Stimulated activated CD4-positive, alpha-beta T cell treated with anti-CD3 and anti-CD28 coated beads, TNF-alpha, amount 100 ng/mL, for 1 hour (primary cell): ENCODE data around the gene SULT1C3.

ENCODE experiments used
- DNase-seq, 3 donors: peaks; one replicate each; pipeline ENCODE4 v3.0.0-alpha.2; 2020; ENCODE audit warnings: low read depth in 3 of 3, low spot score in 1 of 3

The SULT1C3 gene

DNA sequence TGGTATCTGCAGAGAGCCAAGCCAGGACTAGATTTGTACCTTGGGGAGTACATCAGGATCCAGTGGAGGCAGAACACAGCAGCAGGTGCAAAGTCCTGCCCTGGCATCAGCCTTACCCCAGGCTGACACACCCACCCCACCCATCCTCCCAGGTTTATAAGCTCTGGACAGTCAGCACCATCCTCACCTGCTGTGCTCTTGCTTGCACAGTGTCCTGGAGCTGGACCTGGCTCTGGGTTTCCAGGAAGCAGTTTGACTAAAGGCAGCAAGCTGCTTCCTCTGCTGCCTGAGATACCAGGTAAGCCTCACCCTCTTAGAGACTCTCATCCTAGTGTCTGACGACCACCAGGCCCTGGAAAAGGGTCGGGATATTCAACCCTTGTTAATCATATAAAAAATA, at the start of gene SULT1C3:
Gene SULT1C3 (plus strand): TSS at position 183 of the 400 bp plus-strand sequence. CDS start 7,227 bp downstream, outside the sequence.
- no peak for DNase-seq

DNA sequence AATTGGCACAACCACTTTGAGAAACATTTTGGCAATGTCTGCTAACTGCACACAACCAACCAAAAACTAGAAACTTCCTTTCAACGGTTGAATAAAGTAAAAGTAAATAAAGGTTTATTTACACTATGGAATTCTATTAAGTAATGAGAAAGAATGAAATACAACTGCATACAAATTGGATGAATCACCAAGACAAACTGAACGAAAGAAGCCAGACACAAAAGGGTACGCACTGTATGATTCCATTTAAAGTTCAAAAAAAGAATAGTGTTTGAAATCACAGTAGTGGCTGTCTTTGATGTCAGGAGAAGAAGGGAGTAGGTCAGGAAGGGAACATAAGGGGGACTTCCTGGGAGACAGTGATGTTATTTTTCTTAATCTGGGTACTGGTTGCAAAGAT, 46.5 kb upstream of the SULT1C3 start:
- no peak for DNase-seq

DNA sequence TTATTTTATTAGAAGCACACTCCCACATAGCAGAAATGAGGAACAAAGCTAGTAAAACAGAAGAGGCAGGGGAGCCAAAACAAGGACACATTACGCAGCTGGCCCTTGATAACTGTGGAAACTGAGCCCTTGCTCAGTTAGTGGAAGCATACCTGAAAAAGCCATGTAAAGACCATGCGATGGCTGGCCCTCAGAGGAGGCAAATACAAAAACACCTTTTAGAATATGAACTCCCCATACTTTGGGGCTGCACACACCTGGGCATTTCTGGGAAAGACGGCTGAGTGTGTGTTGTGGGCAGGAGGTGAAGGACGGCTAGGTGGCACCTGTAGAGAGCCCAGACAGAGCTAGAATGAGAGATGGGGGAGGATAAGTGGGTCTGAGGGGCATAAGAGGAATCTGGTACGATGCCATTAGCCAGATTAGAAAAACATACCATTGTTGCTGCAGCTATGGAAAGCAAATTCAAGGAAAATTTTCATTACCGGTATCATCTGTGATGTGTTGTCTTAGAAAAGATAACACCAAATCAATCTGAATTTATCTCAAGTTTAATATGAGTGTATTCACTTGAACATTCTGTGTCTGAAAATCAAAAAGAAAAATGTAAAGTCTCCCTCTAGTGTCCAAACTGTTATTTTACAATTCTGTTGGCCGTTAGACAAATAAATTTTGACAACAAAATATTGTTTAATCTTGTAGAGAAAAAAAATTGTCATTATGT, 45.2 kb upstream of the SULT1C3 start:
- no peak for DNase-seq

DNA sequence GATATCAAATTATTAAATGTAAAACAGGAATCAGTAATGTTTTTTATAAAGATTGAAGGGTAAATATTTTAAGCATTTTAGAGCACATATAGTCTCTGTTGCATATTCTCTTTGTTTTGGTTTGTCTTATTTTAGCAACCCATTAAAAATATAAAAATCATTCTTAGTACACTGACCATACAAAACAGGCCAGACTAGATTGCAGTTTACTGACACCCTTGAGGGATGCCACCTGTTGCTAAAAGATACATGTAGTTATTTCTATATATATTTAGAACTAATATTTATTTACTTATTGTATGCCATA, 44.7 kb upstream of the SULT1C3 start:
- no peak for DNase-seq

DNA sequence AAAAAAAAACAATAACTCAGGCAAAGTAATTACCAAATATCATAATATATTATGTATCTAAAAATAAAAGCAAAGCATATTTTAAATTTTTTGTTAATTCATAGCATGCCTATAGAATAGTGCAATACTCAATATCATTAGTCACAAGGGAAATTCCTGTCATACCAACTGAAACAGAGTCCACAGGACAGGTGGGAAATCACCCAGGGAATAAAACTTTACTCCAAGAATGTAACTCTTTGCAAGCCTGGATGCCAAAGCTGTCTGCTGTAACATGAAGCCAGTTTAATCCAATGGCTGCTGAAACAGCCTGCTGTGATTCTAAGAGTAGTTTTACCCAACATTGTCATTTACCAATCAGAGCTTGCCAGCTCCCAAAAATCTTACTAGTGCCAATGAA, 40.0 kb upstream of the SULT1C3 start:
- no peak for DNase-seq

DNA sequence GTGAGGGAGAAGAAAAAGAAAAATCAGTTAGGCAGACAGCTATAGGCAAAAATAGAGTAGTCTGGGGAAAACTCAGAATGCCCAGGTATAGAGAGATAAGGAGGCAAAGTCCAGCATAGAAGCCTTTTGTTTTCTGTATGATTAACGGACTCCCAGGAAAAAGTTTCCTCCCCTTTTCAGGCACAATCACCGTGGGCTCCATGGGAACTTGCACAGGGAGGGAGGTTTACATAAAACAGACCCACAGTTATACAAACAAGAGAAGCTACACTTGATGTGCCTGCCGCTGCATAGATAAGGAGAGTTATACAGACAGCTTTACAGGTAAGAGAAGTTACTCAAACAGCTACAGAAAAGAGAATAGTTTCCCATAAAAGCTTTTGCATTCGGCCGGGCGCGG, 39.2 kb upstream of the SULT1C3 start:
- DNase-seq = no peak

DNA sequence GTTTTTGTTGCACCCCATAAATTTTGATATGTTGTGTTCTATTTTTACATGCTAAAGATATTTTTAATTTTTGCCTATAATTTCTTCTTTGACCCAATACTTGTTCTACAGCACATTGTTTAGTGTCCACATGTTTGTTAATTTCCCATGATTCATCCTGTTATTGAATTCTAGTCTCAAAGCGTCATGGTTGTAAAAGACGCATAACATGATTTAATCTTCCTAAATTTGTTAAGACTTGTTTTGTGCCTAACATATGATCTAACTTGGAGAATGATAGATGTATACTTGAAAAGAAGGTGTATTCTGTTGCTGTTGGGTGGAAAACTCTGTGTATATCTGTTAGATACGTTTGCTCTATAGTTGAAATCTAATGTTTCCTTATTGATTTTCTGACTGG, 27.1 kb upstream of the SULT1C3 start:
- DNase-seq = no peak

DNA sequence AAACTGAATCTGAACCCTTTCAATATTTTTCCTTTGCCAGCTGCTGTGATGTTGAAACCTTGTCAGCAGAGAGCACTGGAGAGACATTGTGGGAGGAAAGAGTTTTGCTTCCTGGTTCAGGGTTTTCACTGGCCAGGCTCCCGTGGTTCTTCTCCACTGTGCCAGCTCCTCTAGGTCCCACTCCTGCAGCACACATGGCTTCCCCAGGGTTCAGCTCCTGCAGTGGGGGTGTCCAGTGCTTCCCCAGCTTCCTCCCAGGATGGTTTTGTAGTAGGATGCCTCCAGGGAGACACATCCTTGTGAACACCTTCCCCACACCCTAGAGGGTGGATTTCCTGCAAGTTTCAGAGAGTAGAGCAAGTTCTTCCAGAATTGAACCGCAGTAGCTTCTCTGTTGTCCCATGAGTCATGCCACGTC, 24.0 kb upstream of the SULT1C3 start:
- no peak for DNase-seq

DNA sequence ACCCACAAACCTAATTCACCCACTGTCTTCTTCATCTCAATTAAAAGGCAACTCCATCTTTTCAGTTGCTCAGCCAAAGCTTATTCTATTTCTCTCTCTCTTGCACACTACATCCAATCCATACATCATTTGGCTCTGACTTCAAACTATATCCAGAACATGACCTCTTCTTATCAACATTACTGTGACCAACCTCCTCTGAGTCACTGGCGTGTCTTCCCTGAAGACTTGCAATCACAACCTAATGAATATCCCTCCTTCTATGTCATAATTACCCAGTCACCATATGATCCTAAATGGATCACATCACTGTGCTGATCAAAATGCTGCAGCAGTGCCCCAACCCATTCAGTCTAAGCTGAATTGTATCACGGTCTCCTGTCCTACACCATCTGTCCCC, 22.6 kb upstream of the SULT1C3 start:
- no peak for DNase-seq

DNA sequence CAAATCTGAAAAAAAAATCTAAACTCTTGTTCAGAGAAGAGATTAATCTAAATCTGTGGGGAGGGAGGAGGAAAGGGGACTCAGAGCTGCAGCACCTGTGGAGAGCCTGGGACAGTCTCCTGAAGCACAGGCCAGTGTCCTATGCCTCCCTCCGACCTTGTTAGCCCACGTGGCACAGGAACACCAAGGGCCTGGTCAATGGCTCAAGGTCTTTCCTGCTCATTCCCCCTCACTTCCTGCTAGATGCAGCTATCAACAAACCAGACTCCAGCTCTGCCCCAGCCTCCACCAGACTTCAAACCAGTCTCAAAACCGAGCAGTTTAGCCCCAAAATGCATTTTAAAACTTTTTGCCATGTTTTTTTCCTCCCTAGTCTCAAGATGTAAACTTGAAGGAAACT, 20.1 kb upstream of the SULT1C3 start:
- DNase-seq = no peak

DNA sequence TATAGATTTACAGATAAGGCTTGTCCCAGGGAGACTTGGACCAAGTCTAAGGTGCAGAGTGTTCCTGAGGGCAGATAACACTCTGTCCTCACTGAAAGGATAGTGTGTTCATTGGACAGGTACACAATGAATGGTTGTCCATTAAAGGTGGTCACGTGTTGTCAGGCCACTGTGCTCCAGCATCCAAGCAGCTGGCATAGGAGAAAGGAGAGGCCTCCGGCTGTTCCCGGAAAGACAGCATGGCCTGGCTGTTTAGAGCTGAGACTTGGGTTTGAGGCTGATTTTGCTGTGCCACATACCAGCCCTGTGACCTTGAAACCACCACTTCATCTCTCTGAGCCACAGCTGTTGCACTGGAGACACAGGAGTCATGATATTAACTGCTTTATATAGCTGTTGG, 19.6 kb upstream of the SULT1C3 start:
- DNase-seq = no peak

DNA sequence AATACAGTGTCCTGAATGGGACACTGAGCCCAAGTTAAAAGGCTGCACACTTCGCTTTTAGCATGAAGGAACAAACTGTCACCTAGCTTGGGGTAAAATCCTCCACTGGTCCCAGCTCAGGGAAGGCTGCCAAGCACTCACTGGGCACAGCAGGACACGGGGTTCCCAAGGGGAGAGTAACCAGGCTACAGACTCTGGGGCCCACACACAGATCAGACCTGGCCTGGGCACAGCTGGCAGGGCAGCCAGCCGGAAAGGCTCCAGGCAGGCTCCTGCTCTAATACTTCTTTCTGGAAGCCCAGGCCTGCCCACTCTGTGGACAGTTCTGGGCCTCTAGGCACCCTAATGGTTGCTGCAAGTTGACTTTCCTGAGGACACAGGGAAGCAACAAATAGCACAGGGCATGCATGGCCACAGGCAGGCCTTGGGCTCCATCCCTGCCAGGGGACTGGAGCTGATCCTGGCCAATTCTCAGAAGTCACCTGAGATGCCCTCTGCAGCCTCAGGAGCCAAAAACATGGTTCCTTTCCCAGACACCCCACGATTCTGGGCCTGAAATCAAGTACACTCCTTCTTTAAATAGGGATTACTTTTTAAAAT, 18.7 kb upstream of the SULT1C3 start:
- DNase-seq = no peak

DNA sequence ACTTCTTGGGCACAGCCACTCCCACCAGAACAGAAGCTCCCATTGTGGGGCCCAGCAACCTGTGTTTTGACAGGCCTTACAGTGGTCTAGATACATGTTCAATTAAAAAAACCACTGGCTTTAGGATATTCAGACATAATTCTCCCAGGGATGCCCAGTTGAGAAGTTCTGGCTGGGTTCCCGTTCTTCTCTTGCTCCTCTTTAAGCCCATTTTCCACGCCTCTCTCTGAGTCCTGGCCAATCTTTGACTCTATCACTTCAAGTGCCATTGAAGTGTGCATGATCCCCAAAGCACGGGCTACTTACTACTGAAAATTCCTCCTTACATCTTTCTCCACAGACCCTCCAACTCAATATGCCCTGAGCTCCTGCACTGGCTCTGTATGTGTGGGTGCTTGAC, 17.5 kb upstream of the SULT1C3 start:
- no peak for DNase-seq

DNA sequence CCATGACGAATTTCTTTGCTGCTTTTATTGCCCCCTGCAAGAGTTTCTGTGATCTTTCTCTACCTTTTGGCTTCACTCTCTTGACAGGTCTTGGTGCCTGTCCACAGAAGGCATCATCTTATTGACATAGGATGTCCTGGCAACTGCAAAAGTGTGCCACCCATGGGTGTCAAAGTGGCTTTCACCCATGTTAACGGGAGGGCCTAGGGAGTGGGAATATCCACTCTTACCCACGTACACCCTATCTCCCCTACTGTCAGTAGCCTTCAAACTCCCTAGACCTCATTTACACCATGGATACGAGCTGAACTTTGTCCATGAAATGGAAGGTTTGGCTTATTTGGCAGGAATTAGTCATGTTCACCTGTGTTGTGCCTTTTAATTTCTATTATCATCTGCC, 16.2 kb upstream of the SULT1C3 start:
- DNase-seq = no peak

DNA sequence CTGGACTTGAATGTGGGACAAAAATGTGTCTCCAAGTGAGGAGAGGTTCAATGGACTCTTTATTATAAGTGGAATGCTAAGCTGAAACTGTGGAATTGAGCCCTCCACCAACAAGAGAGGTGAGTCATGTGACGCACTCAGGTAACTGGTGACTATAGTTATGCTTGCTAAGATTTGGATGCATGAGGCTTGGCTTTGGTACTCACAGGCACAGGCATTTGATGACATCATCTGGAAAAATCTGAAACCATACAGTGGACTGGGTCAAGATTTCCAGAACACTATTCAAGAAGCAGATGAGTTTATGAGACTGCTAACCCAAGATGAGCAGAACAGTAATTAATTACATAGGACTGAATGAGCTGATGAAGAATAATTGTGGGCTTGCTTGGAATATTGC, 15.7 kb upstream of the SULT1C3 start:
- no peak for DNase-seq

DNA sequence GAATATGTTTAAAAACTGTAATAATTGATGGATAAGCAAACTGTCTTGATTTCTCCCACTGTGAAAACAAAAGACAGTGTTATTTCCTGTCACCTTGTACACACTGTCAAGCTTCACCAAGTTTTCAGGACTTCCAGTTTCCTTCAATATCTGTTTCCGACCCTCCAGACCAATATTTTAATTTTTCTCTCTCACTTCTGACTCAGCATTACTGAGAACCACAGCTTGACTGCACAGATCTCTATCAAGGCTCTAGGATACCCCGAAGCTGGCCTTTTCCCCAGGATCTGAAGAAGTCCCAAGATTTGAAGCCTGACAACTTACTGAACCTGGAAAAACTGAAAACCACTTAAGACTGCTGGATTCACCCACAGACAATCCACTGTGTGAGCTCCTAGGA, 13.2 kb upstream of the SULT1C3 start:
- no peak for DNase-seq

DNA sequence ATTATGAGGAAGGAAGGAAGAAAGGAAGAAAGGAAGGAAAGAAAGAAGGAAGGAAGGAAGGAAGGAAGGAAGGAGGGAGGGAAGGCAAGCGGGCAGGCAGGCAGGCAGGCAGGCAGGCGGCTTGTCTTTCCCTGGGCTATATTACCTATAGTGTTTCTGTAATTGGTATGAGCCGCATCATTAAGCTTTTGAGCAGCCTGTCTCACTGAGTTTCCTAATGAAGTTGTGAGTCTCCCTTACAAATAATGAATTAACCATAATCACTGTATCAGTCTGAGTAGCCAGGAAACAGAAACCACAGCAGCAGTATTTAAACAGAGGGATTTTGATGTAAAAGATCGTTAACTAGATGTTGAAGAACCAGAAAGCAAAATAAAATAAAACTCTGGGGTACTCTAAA, 11.8 kb upstream of the SULT1C3 start:
- no peak for DNase-seq

DNA sequence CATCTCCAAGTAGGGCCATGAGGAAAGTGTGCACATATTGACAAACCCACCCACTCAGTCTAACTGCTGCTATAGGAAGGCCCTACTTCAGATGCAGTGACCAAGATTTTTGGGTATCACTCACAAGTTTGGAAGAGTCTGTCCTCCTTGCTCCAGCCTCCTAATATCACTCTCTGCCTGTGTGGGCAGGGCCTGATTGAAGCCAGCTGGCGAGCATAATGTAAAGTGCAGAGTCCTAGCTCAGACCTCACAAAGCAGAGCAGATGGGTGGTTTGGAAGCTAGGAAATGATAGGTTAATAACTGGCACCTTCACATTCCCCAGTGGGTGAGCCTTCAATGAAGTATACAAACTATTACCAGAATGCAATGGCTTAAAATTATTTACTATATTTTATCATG, 11.2 kb upstream of the SULT1C3 start:
- no peak for DNase-seq

DNA sequence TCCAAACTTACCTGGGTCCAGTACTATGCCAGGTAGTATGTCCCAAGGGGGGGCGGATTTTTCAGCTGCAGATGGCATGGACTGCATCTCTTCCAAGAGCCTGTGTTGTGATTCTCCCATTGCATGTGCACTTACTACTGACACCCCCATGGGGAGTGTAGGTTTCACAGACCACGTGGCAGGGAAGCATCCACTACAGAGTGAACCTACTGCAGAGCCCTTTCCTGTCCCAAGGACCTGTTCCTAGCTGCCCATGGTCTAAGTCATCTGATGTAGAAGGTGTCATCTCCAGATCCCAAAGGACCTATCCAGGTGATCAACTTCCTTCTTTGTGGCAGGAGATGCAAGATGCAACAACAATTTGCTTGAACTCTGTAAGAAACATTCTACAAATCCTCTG, 9.9 kb upstream of the SULT1C3 start:
- no peak for DNase-seq

DNA sequence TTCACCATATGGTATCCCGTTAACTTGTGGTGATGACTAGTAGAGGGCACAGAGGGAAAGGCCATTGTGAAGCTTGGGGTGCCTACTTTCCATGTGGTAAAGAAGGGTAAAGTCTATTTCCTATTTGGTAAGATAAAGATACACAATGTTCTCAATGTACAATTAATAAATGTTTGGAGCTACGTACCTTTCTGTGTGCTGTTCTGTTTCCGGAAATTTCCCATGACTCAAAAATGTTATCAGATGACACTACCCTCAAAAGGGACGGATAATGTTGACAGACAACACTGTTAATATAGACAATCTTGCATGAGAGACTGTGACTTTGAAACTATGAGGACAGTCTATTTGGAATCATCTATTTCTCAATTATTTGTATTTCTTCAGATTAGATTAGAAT, 4.2 kb upstream of the SULT1C3 start:
- no peak for DNase-seq

DNA sequence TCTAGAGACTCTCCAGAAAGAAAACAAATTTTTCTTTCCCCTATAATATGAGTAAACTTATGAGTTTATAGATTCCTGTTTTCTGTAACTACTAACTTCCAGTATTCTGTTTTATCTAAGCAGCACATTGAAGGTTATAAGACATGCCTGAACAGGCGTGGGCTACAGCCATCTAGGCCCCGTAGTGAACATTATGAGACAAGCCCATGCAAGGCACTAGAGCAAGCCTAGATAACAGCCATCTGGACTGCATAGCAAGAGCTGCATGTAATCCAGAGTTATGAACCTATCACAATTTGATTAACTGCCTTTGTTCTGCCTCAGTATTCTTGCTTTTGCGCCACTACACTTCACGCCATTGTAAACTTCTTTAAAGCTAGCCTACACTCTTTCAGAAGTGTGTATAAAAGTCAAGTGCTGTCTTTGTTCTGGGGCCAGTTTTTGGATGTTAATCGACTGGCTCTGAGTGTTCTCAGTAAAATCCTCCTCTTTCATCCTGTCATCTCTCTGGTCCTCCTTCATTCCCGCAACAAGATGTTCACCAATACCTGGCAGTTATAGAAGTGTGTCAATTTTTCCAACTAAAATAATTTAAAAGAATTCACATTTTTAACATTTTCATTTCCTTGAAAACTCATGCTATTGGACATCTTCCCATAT, 3.0 kb upstream of the SULT1C3 start:
- DNase-seq = no peak

DNA sequence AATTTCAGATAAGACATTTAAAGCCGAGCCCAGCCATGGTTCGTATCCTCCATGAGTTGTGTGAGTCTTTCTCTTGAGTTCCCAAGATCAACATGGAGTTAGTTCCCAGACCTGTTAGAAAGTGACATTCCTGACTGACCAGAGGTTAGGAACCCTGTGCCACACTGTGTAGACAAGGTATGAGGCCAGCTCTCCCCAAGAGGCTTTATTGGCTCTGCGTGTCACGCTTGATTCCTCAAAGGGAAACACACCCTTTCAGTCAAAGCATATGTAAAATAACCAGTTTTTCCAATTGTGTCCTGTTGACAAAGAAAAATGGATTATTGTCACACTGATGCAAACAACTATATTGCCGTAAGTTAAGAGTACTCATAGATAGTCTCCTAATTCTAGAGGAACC, 1.2 kb downstream of the SULT1C3 start:
- DNase-seq = no peak

DNA sequence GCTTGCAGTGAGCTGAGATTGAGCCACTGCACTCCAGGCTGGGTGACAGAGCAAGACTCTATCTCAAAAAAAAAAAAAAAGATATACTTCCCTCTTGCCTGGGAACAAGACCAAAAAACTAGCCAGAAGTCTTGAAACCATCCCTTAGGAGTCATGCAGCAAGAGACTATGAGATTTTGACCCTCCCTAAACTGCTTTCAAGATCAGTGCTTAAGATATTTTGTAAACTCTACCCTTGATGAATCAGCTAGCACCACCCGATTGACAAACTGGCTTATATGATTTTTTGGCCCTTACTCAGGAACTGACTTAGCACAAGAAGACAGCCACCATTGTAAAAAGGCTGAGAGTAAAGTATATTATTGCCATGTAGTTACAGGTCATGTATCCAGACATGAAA, 3.8 kb downstream of the SULT1C3 start:
- DNase-seq = no peak
